Mammary epithelial cell (primary cell): ENCODE data around the gene ZNF287.

Experiments
- EZH2 ChIP-seq: IDR thresholded peaks from 2 replicates; pipeline ENCODE4 v1.6.1; 2012; ENCODE audit warnings: low read length, inconsistent platforms, borderline replicate concordance
- TF ChIP-seq, protein P1 (sequence below), 2 donors: IDR thresholded peaks in 1 of 2; conservative IDR thresholded peaks in 1 of 2; 2 replicates each; pipeline ENCODE4 v1.5.1; 2011 to 2012; ENCODE audit warnings: inconsistent platforms in 2 of 2, low read length in 2 of 2, mild to moderate bottlenecking in 2 of 2, control low read depth in 1 of 2, low read depth in 1 of 2; ENCODE audit not compliant: insufficient read depth in 1 of 2; ENCODE audit errors: extremely low read depth in 1 of 2

DNA sequence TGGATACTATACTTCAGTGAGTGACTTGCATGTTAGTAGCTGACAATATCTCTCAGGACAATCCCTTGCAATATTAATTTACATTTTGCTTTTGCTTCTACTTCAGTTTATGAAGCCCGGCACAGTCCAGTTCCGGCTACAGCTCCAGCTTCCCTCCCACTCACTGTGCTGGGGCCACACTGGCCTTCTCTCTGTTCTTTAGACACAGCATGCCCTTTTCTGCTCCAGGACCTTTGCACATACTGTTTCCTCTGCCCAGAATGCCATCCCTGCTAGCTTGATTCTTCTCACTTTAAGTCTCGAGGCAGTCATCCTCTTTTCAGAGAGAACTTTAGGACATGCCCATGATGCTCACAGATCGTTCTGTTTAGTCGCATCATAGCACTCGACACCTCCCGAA is 51.5 kb downstream of the ZNF287 start:
- TF ChIP-seq, protein P1, sequence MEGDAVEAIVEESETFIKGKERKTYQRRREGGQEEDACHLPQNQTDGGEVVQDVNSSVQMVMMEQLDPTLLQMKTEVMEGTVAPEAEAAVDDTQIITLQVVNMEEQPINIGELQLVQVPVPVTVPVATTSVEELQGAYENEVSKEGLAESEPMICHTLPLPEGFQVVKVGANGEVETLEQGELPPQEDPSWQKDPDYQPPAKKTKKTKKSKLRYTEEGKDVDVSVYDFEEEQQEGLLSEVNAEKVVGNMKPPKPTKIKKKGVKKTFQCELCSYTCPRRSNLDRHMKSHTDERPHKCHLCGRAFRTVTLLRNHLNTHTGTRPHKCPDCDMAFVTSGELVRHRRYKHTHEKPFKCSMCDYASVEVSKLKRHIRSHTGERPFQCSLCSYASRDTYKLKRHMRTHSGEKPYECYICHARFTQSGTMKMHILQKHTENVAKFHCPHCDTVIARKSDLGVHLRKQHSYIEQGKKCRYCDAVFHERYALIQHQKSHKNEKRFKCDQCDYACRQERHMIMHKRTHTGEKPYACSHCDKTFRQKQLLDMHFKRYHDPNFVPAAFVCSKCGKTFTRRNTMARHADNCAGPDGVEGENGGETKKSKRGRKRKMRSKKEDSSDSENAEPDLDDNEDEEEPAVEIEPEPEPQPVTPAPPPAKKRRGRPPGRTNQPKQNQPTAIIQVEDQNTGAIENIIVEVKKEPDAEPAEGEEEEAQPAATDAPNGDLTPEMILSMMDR (conservative IDR thresholded peaks at IDR 0.05 in 1 of 2, IDR thresholded peaks at IDR 0.05 in 1 of 2; ENCODE audit: extremely low read depth in 1 of 2, insufficient read depth in 1 of 2, low read depth in 1 of 2, low read length in 2 of 2) = no peak
- TF ChIP-seq EZH2 = no peak
